HepG2 (cell line): ENCODE data around the gene ARSB. TPM values are rescaled to one million over a fixed set of nuclear protein-coding genes. Genes with fewer than 3 reads are reported as not detected.

Source experiments
- ATAC-seq: fragments of 200-7000 bp; cut with Tn5 transposase; 3 replicates; pipeline ENCODE4 v1.9.1; 2020; ENCODE audit warnings: mild to moderate bottlenecking, moderate library complexity
- BruUV-seq: library from RNA; stranded (reverse); fragments of 400-500 nt; replicated peaks from 2 replicates; lab custom pipeline; 2021; lab: Mats Ljungman, UMichigan
- CTCF ChIA-PET: fragments of 300-600 bp; formaldehyde crosslinking; extraction: SDS; loops from one replicate; lab custom pipeline; 2021; ENCODE audit warnings: low total read pairs, inconsistent platforms, low intra/inter-chr PET ratio; lab: Yijun Ruan, JAX
- POLR2A ChIA-PET: fragments of 350-600 bp; sonication (Branson Sonifier 250); formaldehyde crosslinking; loops from one replicate; lab custom pipeline; 2020; ENCODE audit warnings: antibody characterized with exemption, inconsistent platforms; lab: Yijun Ruan, JAX
- DNase-seq: peaks from one replicate; pipeline ENCODE4 v3.0.0-alpha.2; 2015; ENCODE audit warnings: low spot score
- FAIRE-seq: peaks from 3 replicates; lab custom pipeline; 2011; peaks lifted over from hg19 to GRCh38; lab: Jason Lieb, UNC
- H2AFZ ChIP-seq: one replicate; pipeline ENCODE4 v1.6.1; 2011; ENCODE audit warnings: low read length, inconsistent platforms
- H3K27ac ChIP-seq: fragments of 300-600 bp; 3 replicates; pipeline ENCODE4 v1.8.0; 2011; ENCODE audit warnings: mixed run types, mild to moderate bottlenecking, mixed read lengths, low read length, inconsistent platforms; ENCODE audit not compliant: insufficient read depth; ENCODE audit errors: extremely low read length
- H3K27me3 ChIP-seq, 2 experiments: fragments of 200-600 bp in 1 of 2; 2 replicates in 1 of 2; 3 replicates in 1 of 2; pipeline versions ENCODE4 v1.6.0 to v1.8.0; 2011; ENCODE audit warnings: low read length in 2 of 2, mild to moderate bottlenecking in 2 of 2, moderate library complexity in 2 of 2, inconsistent platforms in 1 of 2; ENCODE audit not compliant: insufficient read depth in 2 of 2, control insufficient read depth in 1 of 2
- H3K36me3 ChIP-seq, 2 experiments: fragments of 200-600 bp in 1 of 2; replicated peaks in 1 of 2; 2 replicates in 1 of 2; 3 replicates in 1 of 2; pipeline versions ENCODE4 v1.5.1 to v1.8.0; 2011; ENCODE audit warnings: low read length in 2 of 2, inconsistent platforms in 1 of 2; ENCODE audit not compliant: insufficient read depth in 2 of 2, control insufficient read depth in 1 of 2
- H3K4me1 ChIP-seq: 2 replicates; pipeline ENCODE4 v1.5.1; 2012; ENCODE audit warnings: low read length, inconsistent platforms; ENCODE audit not compliant: insufficient read depth
- H3K4me2 ChIP-seq: 2 replicates; pipeline ENCODE4 v1.6.0; 2011; ENCODE audit warnings: low read depth, low read length, inconsistent platforms
- H3K4me3 ChIP-seq, 3 experiments: fragments of 200-600 bp in 1 of 3; sonication (generic), shearing (Covaris generic) in 1 of 3; replicated peaks in 1 of 3; 2 replicates each; pipeline ENCODE4 v1.5.1; 2011 to 2016; ENCODE audit warnings: low read length in 3 of 3, inconsistent platforms in 2 of 3, low read depth in 2 of 3, mild to moderate bottlenecking in 2 of 3, control low read depth in 1 of 3, mixed read lengths in 1 of 3; ENCODE audit not compliant: insufficient read depth in 1 of 3
- H3K79me2 ChIP-seq: one replicate; pipeline ENCODE4 v1.6.1; 2011; ENCODE audit warnings: low read length, inconsistent platforms; ENCODE audit not compliant: insufficient read depth
- H3K9ac ChIP-seq: 2 replicates; pipeline ENCODE4 v1.6.0; 2011; ENCODE audit warnings: mild to moderate bottlenecking, low read depth, low read length, inconsistent platforms; ENCODE audit not compliant: insufficient read depth
- H3K9me3 ChIP-seq: 2 replicates; pipeline ENCODE4 v1.5.1; 2012; ENCODE audit warnings: mild to moderate bottlenecking, low read length
- H4K20me1 ChIP-seq: 2 replicates; pipeline ENCODE4 v1.6.0; 2011; ENCODE audit warnings: inconsistent platforms, mild to moderate bottlenecking, low read length, moderate library complexity; ENCODE audit not compliant: insufficient read depth
- MTA3 ChIP-seq: sonication (generic); formaldehyde crosslinking; IDR thresholded peaks from 2 replicates; pipeline ENCODE4 v1.4.0; 2020; ENCODE audit warnings: missing genetic modification reagents
- TARDBP ChIP-seq: sonication (generic); formaldehyde crosslinking; IDR thresholded peaks from 2 replicates; pipeline ENCODE4 v1.8.0; 2022; ENCODE audit warnings: mild to moderate bottlenecking, missing genetic modification reagents
- ZNF383 ChIP-seq: sonication (generic); formaldehyde crosslinking; IDR thresholded peaks from 2 replicates; pipeline ENCODE4 v1.4.0; 2020; ENCODE audit warnings: missing genetic modification reagents, mild to moderate bottlenecking, borderline replicate concordance
- ZNF546 ChIP-seq: sonication (generic); formaldehyde crosslinking; conservative IDR thresholded peaks from 2 replicates; pipeline ENCODE4 v1.8.1; 2023; ENCODE audit warnings: mild to moderate bottlenecking, missing genetic modification reagents
- WGBS: methylation state at CpG from one replicate; pipeline ENCODE4 v1.1.6; 2017; ENCODE audit warnings: low lambda C conversion rate; 5-methylcytosine and 5-hydroxymethylcytosine counted together
- in situ Hi-C: cut with HindIII; loops from 2 replicates; pipeline ENCODE4 v1.10.0; 2017; ENCODE audit warnings: low pct_unique_long_range_greater_than_20kb; ENCODE audit not compliant: extremely low pct_ligation_motif_present
- intact Hi-C: fragments of 100-400 bp; cut with micrococcal nuclease; formaldehyde crosslinking; loops from one replicate; pipeline ENCODE4 v1.10.0; 2022; ENCODE audit not compliant: unreplicated experiment
- polyA plus RNA-seq, 8 experiments: library from polyadenylated mRNA; depleted of rRNA in 3 of 8; stranded (reverse) in 7 of 8; unstranded in 1 of 8; fragments of >200 nt; fragmentation: Illumina TruSeq in 4 of 8; extraction: Trizol in 4 of 8; gene quantifications; 2 replicates each; pipeline versions ENCODE4 v1.2.1 to v1.2.3, GENCODE V29; 2011 to 2016; ENCODE audit warnings: low read depth in 4 of 8, missing spikeins in 1 of 8, mixed read lengths in 1 of 8; ENCODE audit not compliant: insufficient read depth in 1 of 8
- total RNA-seq, 5 experiments: library from RNA; depleted of rRNA; stranded (reverse); fragments of >200 nt; fragmentation: Illumina TruSeq; extraction: Trizol; gene quantifications; 2 replicates each; pipeline ENCODE4 v1.2.3, GENCODE V29; 2016; ENCODE audit warnings: low read depth in 1 of 5
- TF ChIP-seq, protein P1 (sequence below): sonication (generic); formaldehyde crosslinking; IDR thresholded peaks from 2 replicates; pipeline ENCODE4 v1.9.0; 2022; ENCODE audit warnings: missing genetic modification reagents, mild to moderate bottlenecking, borderline replicate concordance
- TF ChIP-seq, protein P2 (sequence below): sonication (generic); formaldehyde crosslinking; IDR thresholded peaks from 2 replicates; pipeline ENCODE4 v1.4.0; 2020; ENCODE audit warnings: mild to moderate bottlenecking, missing genetic modification reagents
- TF ChIP-seq, protein P3 (sequence below): sonication (generic); formaldehyde crosslinking; conservative IDR thresholded peaks from 2 replicates; pipeline ENCODE4 v1.4.0; 2020; ENCODE audit warnings: missing genetic modification reagents
- TF ChIP-seq, protein P4 (sequence below): sonication (generic); formaldehyde crosslinking; IDR thresholded peaks from 2 replicates; pipeline ENCODE4 v1.4.0; 2020; ENCODE audit warnings: missing genetic modification reagents
- TF ChIP-seq, protein P5 (sequence below): sonication (generic); formaldehyde crosslinking; conservative IDR thresholded peaks from 2 replicates; pipeline ENCODE4 v1.8.0; 2022; ENCODE audit warnings: missing genetic modification reagents

Gene ARSB
- total and polyA plus RNA-seq, 2 of the 13 experiments (the other 11 are each of a cell fraction or from before 2014, with no cell fraction given): 52.6 to 66.4 TPM

DNA sequence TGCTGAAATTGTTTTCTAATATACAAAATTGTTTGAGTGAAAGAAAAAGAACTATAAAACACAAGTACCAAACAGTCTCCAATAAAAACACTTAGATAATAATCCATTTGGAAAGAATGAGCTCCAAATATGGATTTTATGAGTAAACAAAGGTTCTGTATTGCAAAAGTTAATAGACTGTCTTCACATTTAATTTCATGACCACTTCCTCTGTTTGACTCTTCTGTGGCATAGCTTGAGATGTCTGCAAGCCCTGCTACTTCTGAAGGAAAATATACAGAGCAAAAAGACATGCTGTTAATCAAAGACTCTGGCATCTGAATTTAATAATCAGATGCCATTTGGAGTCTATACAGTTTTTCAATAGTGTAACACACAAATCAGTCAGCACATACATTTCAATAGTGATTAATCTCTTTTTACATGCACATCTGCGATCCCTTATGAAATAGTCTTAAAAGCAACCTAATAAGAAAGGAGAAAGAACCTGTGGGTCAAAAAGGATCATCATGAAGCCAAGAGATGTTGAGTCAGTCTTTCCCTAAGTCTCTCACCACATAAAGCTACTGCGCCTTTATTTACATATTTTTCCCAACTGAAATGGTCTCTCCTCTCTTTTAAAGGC lies 171.1 kb downstream of the ARSB start:
- POLR2A ChIA-PET: no interaction called here
- no peaks in the 10 kb centered on the region for H3K79me2 ChIP-seq
- no peak overlapping the region for H2AFZ ChIP-seq
- H3K36me3 ChIP-seq: peaks cover 11 to 34% of the 10 kb centered on the region in 2 experiments
- H3K27me3 ChIP-seq: no peaks in the 10 kb centered on the region
- H3K27ac ChIP-seq: no peak overlapping the region
- H3K4me2 ChIP-seq: no peak overlapping the region
- no peaks in the 10 kb centered on the region for H4K20me1 ChIP-seq
- intact Hi-C loops: loop anchor here (10.0 kb wide), 1 partner anchor 169 kb away; the partner anchor contains the start of gene LHFPL2
- WGBS: 100% methylated on average over 2 of the region's 2 CpGs
- no peaks in the 10 kb centered on the region for H3K4me1 ChIP-seq
- H3K9me3 ChIP-seq: no peaks in the 10 kb centered on the region
- in situ Hi-C loops: no loop called here
- no peak overlapping the region for H3K9ac ChIP-seq
- TF ChIP-seq, protein P1, sequence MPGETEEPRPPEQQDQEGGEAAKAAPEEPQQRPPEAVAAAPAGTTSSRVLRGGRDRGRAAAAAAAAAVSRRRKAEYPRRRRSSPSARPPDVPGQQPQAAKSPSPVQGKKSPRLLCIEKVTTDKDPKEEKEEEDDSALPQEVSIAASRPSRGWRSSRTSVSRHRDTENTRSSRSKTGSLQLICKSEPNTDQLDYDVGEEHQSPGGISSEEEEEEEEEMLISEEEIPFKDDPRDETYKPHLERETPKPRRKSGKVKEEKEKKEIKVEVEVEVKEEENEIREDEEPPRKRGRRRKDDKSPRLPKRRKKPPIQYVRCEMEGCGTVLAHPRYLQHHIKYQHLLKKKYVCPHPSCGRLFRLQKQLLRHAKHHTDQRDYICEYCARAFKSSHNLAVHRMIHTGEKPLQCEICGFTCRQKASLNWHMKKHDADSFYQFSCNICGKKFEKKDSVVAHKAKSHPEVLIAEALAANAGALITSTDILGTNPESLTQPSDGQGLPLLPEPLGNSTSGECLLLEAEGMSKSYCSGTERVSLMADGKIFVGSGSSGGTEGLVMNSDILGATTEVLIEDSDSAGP: no peak
- TF ChIP-seq ZNF383 (CRISPR knock-in tag): no peak
- TF ChIP-seq, protein P2, sequence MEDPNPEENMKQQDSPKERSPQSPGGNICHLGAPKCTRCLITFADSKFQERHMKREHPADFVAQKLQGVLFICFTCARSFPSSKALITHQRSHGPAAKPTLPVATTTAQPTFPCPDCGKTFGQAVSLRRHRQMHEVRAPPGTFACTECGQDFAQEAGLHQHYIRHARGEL: no peak
- TF ChIP-seq, all 625 proteins: peak for 0
- ATAC-seq (no peak), DNase-seq (no peak), FAIRE-seq (no peak)
- no TSS peak for BruUV-seq
- no peak overlapping the region for H3K4me3 ChIP-seq
- CTCF ChIA-PET: no interaction called here

DNA sequence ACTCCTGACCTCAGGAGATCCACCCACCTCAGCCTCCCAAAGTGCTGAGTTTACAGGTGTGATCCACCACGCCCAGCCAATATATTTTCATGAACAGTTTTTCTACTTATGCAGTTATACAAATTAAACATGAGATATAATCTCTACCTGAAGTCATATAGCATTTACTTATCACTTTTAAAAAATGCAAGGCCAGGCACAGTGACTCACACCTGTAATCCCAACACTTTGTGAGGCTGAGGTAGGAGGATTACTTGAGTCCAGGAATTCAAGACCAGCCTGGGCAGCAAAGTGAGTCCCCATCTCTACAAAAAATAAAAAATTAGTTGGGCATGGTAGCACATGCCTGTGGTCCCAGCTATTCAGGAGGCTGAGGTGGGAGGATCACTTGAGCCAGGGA lies 171.8 kb downstream of the ARSB start:
- ATAC-seq (no peak), DNase-seq (no peak), FAIRE-seq (no peak)
- Histone ChIP-seq H3K9ac (no peak overlapping the region), H3K27ac (no peak overlapping the region), H3K4me3 (no peak overlapping the region), H4K20me1 (no peaks in the 10 kb centered on the region), H3K79me2 (no peaks in the 10 kb centered on the region), H3K27me3 (no peaks in the 10 kb centered on the region), H2AFZ (no peak overlapping the region), H3K4me1 (no peaks in the 10 kb centered on the region), H3K4me2 (no peak overlapping the region), H3K36me3 (peaks cover 11 to 33% of the 10 kb centered on the region in 2 experiments), H3K9me3 (no peaks in the 10 kb centered on the region)
- in situ Hi-C loops (no loop called here), intact Hi-C loops (loop anchor here (10.0 kb wide), 1 partner anchor 168 kb away; the partner anchor contains the start of gene LHFPL2)
- ChIA-PET POLR2A (no interaction called here), CTCF (no interaction called here)
- WGBS: 96% methylated on average over 1 of the region's 1 CpG
- no TSS peak for BruUV-seq
- TF ChIP-seq, protein P3, sequence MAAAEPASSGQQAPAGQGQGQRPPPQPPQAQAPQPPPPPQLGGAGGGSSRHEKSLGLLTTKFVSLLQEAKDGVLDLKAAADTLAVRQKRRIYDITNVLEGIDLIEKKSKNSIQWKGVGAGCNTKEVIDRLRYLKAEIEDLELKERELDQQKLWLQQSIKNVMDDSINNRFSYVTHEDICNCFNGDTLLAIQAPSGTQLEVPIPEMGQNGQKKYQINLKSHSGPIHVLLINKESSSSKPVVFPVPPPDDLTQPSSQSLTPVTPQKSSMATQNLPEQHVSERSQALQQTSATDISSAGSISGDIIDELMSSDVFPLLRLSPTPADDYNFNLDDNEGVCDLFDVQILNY (CRISPR knock-in tag): no peak
- TF ChIP-seq, protein P4, sequence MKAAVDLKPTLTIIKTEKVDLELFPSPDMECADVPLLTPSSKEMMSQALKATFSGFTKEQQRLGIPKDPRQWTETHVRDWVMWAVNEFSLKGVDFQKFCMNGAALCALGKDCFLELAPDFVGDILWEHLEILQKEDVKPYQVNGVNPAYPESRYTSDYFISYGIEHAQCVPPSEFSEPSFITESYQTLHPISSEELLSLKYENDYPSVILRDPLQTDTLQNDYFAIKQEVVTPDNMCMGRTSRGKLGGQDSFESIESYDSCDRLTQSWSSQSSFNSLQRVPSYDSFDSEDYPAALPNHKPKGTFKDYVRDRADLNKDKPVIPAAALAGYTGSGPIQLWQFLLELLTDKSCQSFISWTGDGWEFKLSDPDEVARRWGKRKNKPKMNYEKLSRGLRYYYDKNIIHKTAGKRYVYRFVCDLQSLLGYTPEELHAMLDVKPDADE (CRISPR knock-in tag): no peak
- TF ChIP-seq ZNF546 (CRISPR knock-in tag) (no peak), MTA3 (CRISPR knock-in tag) (no peak), TARDBP (CRISPR knock-in tag) (no peak)
- TF ChIP-seq, protein P5, sequence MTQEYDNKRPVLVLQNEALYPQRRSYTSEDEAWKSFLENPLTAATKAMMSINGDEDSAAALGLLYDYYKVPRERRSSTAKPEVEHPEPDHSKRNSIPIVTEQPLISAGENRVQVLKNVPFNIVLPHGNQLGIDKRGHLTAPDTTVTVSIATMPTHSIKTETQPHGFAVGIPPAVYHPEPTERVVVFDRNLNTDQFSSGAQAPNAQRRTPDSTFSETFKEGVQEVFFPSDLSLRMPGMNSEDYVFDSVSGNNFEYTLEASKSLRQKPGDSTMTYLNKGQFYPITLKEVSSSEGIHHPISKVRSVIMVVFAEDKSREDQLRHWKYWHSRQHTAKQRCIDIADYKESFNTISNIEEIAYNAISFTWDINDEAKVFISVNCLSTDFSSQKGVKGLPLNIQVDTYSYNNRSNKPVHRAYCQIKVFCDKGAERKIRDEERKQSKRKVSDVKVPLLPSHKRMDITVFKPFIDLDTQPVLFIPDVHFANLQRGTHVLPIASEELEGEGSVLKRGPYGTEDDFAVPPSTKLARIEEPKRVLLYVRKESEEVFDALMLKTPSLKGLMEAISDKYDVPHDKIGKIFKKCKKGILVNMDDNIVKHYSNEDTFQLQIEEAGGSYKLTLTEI: no peak
